HG02678 (cell line): Measurements from ENCODE around the gene OR10AG1.

Source experiments
- ATAC-seq: cut with Tn5 transposase; IDR thresholded peaks from one replicate; pipeline ENCODE4 v1.9.1; 2021; ENCODE audit warnings: mild to moderate bottlenecking, moderate library complexity; ENCODE audit not compliant: unreplicated experiment

Gene OR10AG1

GRCh38 chr11:55969845-55970244, at the start of gene OR10AG1:
TSS of gene OR10AG1 (minus strand) at chr11:55969945. CDS start at chr11:55969907, 38 bp downstream.
- no peak for ATAC-seq

- no peak for ATAC-seq
These were observed 44.1 kb upstream of the OR10AG1 start for GRCh38 chr11:56013805-56014204.

- no peak for ATAC-seq
These were observed 41.0 kb upstream of the OR10AG1 start for GRCh38 chr11:56010716-56011115.

GRCh38 chr11:55994525-55994924, 24.8 kb upstream of the OR10AG1 start, which contains the start of gene OR5F1:
TSS of gene OR5F1 (minus strand) at chr11:55994625. CDS start at chr11:55994625, 0 bp downstream.
- no peak for ATAC-seq

- ATAC-seq = no peak
These were observed 1.2 kb upstream of the OR10AG1 start for GRCh38 chr11:55970935-55971334.

- no peak for ATAC-seq
These were observed 1.8 kb downstream of the OR10AG1 start for GRCh38 chr11:55967914-55968313.

- ATAC-seq = no peak
These were observed 3.4 kb downstream of the OR10AG1 start for GRCh38 chr11:55966391-55966790.

GRCh38 chr11:55956521-55956920, 13.2 kb downstream of the OR10AG1 start:
- no peak for ATAC-seq

GRCh38 chr11:55949330-55949729, 20.4 kb downstream of the OR10AG1 start:
- no peak for ATAC-seq

- ATAC-seq = peak; percentile 63
These were observed 26.9 kb downstream of the OR10AG1 start for GRCh38 chr11:55942785-55943392.

GRCh38 chr11:55936300-55936699, 33.4 kb downstream of the OR10AG1 start, which contains the start of gene OR5I1:
TSS of gene OR5I1 (minus strand) at chr11:55936400. CDS start at chr11:55936400, 0 bp downstream.
- ATAC-seq = no peak

- no peak for ATAC-seq
These were observed 49.2 kb downstream of the OR10AG1 start for GRCh38 chr11:55920537-55920936.
